Esophagus mucosa (tissue), 1 donor: Measurements from ENCODE around the gene LAMTOR2. TPM values are rescaled to one million over a fixed set of nuclear protein-coding genes. Genes with fewer than 3 reads are reported as not detected.
"Not testable (repeated sequence)": the region's sequence is repeated elsewhere in the genome, so short reads cannot be mapped to it uniquely, and the experiment has no call there.

ENCODE experiments used
- ATAC-seq: fragments of 200-7000 bp; cut with Tn5 transposase; one replicate; pipeline ENCODE4 v1.9.1; 2020
- total RNA-seq: library from RNA; stranded (reverse); gene quantifications from one replicate; pipeline ENCODE4 v1.2.4, GENCODE V29; 2023
- donor health status: DM: yes; HTN: yes; CAD: no.

The LAMTOR2 gene
- total RNA-seq = 62.3 TPM

DNA sequence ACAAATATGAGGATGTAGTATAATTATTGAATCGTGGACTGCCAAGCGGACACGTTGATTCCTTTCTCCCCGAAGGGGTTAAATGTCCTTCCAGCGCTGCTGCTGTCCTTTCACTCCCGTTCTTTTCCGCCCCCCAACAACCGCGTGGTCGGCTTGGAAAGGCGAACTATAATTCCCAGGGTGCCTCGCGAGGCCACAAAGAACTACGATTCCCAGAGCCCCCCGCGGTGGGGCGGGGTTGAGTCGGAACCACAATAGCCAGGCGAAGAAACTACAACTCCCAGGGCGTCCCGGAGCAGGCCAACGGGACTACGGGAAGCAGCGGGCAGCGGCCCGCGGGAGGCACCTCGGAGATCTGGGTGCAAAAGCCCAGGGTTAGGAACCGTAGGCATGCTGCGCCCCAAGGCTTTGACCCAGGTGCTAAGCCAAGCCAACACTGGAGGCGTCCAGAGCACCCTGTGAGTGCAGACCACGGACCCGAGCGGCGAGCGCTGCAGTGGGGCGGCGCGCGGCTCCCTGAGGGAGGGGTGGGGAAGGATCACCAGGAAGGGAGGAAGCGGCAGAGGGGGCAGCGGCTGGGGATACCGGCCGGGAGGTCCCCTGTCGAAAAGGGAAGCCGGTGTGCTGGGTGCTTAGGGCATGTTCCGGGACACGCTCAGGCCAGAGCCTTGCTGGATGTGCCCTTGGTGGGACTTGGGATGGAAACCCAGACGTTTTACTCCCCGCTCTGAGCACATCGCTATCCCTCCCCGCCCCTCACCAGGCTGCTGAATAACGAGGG, at the start of gene LAMTOR2:
Gene LAMTOR2, plus strand, starts transcription at position 283 of the 781 bp plus-strand sequence. Its CDS starts 108 bp downstream, at position 391.
- ATAC-seq = peak; percentile 86

DNA sequence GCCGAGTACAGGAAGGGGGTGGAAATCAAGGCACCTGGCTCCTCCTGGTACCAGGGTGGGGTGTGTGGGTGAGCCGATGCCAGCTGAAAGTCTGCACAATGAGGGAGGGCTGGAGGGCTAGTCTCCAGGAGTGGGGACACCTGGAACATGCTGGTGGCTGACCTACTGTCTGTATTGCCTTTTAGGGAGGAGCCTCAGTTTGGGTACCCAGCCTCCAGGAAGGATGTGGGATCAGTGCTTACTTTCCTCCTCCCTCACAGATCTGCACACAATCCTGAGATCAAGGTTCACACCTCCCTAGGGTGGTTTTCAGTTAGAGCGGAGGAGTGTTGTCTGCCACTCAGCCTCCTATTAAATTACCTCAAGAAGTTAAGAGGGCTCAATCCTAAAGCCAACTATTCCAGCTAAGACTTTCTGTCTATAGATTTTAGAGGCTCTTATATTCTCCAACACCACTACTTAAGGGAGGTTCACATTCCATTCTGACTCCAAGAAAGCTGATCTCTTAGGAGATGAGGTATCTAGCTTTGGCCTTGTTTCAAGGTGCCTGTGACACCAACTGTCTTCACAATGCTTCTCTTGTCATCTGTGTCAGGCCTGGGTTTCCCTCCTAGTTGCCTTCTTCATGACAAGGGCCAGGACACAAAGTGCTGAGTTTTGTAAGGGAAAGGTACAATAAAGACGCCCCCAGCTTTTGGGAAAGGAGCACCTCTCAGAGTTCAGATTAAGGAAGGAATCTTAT, 49.6 kb upstream of the LAMTOR2 start:
- ATAC-seq = no peak

DNA sequence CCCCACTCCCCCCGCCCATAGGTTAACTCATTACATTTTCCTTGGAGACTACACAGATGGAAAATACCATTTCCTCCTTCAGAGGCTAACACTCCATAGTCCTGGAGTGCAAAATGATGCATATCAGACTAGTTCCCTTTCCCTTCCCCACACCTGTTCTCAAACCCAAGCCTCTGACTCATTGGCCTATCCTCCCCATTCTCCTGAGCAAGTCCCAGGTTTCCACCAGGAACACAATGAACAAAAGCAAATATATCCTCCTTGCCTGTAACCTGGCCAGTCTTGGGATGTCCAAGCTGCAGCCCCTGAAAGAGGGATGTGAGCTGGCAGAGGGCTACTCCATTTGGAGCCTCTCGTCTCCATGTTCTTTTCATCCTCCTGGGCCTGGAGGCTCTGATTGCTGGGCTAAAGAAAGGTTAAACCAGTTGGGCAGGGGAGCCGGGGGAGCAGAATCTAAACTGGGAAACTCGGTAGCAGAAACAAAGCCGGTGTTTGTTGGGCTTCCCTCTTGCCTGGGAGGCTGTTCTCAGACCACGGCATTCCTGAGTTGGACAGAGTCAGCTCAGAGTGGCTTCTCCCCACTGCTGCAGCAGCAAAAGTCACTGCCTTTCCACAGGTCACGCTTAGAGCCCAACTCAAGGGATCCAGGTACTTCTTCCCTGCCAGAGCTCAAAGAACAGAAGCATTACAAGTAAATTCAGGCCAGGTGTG, 47.8 kb upstream of the LAMTOR2 start:
- peak; percentile 31 for ATAC-seq

DNA sequence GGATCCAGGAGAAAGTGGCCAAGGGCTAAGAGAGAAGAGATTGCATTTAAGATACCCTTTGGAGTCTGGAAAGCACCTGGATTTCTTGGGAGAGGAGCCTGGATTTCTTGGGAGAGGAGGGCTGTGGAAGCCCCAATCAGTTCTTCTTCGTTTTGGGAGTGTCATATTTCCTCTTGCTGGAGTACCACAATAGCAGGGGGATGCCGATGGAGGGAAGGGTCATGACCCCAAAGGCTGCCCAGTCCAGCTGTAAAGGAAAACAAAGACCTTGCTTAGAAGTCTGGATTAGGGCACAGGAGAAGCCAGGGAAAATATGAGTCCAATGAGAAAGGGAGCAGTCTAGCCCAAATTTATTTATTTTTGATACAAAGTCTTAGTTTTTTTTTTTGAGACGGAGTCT, 45.2 kb upstream of the LAMTOR2 start:
- ATAC-seq = no peak

DNA sequence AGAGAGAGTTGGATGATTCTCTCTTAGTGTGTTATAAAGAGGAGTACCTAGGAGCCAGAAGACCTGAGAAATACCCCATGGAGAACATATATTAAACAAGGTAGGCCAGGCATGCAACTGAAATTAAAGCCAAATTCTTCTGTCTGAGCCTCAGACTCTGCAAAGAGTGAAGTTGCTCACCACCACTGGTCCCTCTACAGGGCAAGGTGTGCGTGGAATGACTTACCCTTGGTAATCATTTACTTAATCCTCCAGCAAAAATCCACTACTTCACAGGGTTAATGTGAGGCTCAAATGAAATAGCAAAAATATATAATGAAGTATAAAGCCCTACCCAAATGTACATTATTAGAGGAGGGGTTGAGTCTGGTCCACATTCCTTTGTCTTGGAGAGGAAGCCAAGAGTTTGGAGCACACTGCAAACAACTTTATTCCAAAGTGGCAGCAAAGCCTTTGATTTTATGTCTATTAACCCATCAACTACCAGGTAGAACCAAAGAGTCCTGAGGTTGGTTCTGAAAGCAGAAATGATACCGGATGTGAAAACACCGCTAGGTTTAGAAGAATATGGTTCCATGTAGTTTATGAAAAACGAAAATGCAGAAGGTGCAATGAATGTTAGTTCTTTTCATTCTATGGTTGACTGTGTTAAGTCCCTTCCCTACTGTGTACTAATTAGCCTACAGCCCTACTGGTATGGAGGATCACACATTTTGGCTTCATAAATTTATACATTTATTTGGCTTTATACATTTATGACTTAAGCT, 42.3 kb upstream of the LAMTOR2 start:
- no peak for ATAC-seq

DNA sequence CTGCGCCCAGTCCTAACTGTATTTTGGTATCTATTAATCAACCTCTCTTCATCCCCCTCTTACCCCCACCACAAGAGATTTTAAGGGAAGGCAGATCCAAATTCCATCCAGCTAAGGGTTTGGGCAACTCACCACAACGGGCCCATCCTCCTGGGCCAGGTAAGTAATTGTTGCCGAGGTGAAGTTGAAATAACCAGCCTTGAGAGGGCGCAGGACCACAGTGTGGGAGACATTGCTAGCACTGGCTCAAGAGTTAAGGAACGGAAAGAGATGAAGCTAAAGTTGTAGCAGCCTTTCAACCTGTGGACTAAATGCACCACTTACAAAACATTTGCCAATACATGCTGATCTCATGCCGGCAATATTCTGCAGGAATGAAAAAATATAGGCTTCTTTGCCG, 39.8 kb upstream of the LAMTOR2 start:
- no peak for ATAC-seq

DNA sequence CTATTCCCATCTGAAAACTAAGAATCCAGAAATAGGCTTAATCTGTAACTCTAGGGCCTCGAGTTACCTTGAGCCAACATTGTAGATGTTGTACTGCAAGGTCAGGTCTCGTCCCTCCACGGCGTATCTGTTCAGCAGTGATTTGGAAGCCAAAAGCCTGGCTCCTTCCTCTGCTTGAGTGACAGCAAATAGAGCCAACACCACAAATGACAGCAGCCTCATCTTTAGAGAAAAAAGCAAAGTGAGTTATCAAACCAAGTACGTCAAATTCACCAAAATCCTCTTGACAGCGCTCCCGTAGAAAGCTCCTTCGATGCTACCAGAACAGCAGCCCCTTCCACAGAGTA, 34.7 kb upstream of the LAMTOR2 start:
- ATAC-seq = no peak

DNA sequence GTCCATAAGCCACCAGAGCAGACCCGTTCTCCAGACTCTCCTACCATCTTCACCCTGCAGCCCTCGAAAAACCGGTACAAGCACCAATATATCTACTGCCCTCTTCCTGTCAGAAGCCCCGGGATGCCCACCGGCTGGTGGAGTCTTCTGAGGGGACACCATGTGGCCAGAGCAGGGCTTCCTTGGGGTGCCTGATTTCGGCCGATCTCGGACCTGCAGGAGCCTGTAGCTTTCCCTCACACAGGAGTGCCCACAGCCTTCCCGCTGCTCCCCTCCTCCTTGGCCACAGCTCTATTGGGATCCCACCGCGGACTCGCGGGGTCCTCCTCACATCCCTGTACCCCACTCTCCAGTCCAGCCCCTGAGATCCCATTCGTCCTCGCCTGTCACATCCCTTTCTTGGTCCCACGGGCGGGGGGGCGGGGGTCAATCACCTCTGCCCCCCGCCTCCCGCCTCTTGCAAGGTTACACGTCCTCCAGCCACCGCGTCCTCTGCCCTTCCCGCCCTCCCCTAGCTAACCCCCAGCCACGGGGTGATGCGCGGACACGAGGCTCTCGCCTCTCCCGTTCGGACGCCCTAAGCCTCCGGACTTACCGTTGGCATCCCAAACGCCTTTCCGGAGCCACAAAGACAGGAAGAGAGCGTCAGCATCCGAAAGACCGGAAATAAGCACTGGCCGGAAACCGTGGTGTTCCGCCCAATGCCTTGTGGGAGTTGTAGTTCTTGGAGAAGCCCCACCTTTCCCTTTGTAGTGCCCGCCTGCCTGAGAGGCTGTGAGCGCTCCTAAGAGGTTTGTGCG, 34.1 kb upstream of the LAMTOR2 start, which contains the start of gene SSR2:
Gene SSR2, minus strand, starts transcription at position 659 of the 800 bp plus-strand sequence. CDS start 784 bp downstream, outside the sequence.
- peak; percentile 96 for ATAC-seq

DNA sequence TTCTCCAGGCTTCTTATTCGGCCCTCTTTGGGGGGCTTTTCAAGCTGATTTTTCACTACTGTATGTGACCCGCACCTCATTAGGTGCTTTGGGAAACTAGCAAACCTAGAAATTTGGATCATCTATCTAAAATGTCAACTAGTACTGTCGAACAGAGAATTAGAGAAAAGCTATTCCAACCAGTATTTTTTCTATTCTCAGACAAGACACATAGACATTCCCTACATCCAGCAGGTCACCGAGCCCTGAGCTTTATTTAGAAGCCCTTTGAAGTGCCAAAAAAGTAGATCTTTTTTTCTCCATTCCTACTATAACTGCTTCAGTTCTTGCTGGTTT, 33.5 kb upstream of the LAMTOR2 start:
- ATAC-seq = no peak

DNA sequence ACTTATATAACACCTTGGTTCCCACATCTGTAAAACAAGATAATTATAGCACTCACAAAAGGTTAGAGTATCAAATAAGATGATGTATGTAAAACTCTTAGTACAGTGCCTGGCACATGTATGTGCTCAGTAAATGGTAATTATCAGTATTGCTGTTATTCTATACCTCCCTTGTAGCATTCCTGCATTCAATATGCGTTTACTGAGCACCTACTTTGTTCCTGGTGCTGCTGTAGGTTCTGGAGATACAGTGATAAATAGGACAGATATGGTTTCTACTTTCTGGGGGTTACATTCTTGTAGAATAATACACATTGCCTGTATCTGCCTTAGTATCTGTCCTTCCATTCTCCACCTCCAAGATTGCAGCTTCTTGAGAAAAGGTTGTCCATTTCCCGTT, 32.6 kb upstream of the LAMTOR2 start:
- ATAC-seq = no peak

DNA sequence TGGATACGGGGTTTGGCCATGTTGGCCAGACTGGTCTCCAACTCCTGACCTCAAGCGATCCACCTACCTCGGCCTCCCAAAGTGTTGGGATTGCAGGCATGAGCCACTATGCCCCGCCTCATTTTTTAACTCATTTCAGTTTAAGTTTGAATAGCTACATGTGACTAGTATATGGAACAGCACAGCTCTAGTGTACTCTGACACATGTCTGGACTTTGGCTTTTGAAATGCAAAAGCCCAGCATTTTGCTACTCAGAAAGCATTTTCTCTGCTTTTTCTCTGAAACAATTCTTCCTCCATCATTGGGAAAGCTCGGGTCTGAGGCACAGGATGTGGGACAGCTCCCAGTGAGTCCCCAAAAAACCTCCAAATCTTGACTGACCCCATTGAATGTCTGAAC, 29.8 kb upstream of the LAMTOR2 start:
- ATAC-seq = no peak

DNA sequence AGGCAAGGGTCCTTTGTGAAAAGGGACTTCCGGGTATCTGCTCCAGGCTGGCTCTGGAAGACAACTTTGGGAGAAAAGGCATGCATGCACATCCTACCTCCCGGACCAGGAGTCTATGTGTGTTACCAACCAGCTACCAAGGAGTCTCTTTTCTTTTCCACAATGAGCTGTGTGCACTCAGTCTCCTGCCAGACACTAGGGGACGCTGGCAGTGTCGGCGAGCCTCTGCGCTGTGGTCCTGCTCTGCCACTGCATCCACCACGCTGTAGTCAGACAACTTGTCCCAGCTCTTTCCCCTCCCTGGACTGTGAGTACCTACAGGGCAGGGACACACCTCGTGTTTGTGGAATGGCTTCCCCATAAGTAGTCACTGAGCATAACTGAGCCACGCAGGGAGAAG, 28.7 kb upstream of the LAMTOR2 start:
- peak; percentile 87 for ATAC-seq

DNA sequence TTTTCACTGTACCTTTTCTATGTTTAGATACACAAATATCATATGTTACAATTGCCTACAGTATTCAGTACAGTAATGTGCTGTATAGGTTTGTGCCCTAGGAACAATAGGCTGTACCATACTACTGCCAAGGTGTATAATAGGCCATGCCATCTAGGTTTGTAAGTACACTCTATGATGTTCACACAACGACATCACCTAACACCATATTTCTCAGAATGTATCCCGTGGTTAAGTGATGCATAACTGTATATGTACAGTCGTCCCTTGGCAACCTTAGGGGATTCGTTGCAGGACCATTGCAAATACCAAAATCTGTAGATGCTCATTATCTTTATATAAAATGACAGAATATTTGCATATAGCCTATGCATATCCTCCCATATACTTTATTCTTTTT, 28.0 kb upstream of the LAMTOR2 start:
- ATAC-seq = no peak

DNA sequence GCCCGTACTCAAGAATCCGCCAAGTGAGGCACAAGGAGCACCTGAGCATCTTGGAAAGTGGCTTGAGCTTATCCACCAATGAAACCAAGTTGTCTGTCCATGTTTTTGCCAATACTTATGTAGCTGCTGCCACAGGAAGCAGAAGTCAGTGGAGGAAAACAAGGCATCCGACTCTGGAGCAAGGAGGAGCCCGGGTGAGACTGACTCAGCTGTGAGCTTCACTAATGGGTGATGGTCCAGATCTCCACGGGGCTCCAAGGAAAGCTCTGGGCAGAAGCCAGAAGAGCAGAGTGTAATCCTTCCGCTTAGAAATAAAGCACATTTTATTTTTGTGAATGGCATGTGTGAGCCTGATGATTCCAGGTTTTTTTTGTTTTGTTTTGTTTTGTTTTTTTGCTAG, 21.6 kb upstream of the LAMTOR2 start:
- no peak for ATAC-seq

DNA sequence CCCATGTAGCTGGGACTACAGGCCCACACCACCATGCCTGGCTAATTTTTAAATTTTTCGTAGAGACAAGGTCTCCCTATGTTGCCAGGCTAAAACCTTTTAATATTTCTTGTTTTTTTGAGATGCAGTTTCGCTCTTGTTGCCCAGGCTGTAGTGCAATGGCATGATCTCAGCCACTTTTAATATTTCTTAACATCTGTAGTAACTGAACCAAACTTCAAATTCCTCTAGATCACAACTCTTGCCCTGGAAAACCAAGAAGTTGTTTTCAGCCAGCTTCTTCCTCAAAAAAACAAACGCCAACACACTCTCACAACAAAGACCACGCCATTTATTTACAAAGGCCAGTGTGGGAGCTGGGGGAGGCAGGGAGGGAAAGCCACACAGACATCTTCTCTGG, 19.6 kb upstream of the LAMTOR2 start:
- not testable (repeated sequence) for ATAC-seq

DNA sequence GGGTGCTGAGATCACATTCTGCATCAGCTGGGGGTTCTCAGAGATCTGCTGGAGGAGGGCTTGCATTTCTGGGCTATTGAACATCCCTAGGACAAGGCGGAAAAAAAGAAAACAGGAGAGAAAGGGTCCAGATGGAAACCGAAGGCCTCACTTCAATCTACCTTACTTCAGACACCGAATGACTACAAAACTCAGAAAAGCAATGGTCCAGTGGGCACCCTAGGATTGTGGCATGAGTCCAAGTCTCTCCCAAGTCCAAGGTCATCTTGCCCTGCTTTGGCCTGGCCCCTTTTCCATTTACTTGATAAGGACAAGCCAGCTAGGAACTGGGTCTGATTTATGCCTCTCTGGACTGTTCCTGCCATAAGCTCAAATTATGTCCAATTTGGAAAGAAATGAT, 11.8 kb upstream of the LAMTOR2 start:
- ATAC-seq = no peak

DNA sequence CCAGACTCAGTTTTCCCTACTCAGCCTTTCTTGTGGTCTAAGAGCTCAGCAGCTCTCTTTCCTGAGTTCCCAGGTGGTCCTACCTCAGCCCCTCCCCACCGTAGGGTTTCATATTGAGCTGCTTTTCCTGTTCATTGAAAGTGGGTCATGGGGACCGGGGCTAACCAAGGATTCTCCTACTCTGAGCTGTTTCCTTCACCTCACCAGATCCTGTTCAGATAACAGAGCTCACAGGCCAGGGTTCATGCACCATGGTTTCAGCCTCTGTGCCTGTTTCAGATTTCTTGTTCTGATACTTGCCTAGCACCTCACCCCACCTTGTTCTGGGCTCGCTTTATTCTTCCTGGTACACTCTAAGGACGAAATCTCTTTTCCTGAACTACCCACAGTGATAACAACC, 9.5 kb upstream of the LAMTOR2 start:
- no peak for ATAC-seq

DNA sequence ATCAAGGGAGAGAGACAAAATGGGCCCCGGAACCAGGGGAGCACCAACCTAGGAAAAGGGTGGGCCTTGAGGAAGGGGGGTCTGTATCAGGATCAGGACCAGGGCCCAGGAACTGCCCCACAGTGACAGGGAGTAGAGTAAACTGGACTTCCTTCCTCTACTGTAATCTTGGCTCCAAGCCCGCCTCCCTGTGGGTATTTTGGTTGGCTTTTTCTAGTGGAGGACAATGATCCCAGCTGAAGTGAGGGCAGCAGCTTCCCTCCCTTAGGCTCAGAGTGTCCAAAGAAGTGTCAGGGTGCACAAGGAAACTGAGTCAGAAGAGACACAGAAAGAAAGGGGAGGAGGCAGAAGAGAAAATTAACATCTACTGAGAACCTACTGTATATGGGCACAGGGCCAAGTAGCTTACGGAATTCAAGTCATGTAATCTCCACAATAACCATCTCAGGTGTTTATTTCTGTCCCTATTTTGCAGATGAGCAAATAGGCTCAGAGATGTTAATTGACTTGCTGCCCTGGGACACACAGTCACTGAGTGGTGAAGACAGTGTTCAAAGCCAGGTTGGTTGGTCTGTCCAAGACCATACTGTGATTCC, 5.8 kb upstream of the LAMTOR2 start:
- ATAC-seq = no peak

DNA sequence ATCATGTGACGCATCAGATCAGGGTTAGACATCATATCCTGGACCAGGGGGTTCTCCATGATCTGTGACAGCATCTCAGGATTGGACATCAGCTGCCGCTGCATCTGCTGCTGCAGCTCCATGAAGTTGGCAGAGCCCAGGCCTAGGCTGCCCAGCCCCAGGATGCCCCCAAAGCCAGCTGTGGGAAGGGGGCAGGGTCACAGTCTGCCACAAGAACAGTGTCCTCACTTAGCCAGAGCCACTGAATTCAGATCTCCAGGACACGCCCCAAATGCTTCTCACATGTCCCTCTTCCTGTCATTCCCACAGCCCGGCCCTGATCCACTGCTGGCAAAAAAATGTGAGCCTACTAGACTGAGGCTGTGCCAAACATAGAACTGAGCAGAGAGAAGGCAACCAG, 4.2 kb upstream of the LAMTOR2 start:
- ATAC-seq = no peak

DNA sequence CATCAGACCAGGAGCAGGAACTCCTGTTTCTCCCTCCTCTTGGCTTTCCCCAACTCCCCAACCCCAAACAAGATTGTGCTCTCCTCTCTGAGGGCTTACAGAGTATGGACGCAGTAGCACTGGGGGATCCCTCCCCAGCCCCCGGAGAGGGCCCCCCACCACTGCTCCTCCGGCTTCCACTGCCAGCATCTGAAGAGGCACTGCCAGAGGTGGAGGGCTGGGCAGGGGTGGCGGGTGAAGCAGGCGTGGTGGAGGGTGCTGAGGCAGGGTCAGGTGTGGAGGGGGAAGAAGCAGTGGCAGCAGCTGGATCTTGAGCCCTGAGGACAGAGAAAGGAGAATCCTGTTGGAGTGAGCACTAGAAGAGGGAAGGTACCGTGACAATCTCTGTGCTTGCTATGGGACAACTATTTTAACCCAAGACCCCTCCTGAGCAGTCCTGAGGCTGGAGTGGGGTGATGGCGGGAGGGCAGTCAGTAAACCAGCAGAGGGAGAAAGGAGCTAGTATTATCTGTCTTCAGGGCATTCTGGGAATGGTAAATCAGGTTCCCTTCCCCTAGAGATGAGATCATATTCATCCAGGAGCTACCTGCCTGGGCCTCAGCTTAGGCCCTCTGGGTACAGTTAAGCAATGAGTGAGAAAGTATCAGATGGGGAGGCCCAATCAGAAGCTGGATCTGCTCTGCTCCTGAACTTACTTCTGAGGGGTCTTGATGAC, 3.4 kb upstream of the LAMTOR2 start:
- ATAC-seq = no peak
